BLaER1 (cell line): ENCODE measurements around the gene REPIN1.

Experiments used
- H3K27ac ChIP-seq: shearing (Covaris generic); formaldehyde crosslinking; 2 replicates; pipeline ENCODE4 v1.8.1; 2022
- H3K27me3 ChIP-seq: shearing (Covaris generic); formaldehyde crosslinking; 2 replicates; pipeline ENCODE4 v1.8.1; 2022
- H3K36me3 ChIP-seq: shearing (Covaris generic); formaldehyde crosslinking; 2 replicates; pipeline ENCODE4 v1.8.1; 2022
- H3K4me1 ChIP-seq: shearing (Covaris generic); formaldehyde crosslinking; 2 replicates; pipeline ENCODE4 v1.8.1; 2022
- H3K4me2 ChIP-seq: shearing (Covaris generic); formaldehyde crosslinking; 2 replicates; pipeline ENCODE4 v1.8.1; 2022
- H3K4me3 ChIP-seq: shearing (Covaris generic); formaldehyde crosslinking; 2 replicates; pipeline ENCODE4 v1.8.1; 2022
- H3K9ac ChIP-seq: shearing (Covaris generic); formaldehyde crosslinking; 2 replicates; pipeline ENCODE4 v1.8.1; 2022
- H3K9me3 ChIP-seq: shearing (Covaris generic); formaldehyde crosslinking; 2 replicates; pipeline ENCODE4 v1.8.1; 2022
- H4K20me1 ChIP-seq: shearing (Covaris generic); formaldehyde crosslinking; 2 replicates; pipeline ENCODE4 v1.8.1; 2022
- Cebpa-rat ChIP-seq: shearing (Covaris generic); IDR thresholded peaks from 2 replicates; pipeline ENCODE4 v1.8.1; 2022

REPIN1 gene

GRCh38 chr7:150417239-150417638 lies 48.6 kb downstream of the REPIN1 start:
- no peak overlapping the region for H3K4me3 ChIP-seq
- H3K36me3 ChIP-seq, result peaks cover 8% of the 10 kb centered on the region
- TF ChIP-seq Cebpa-rat, result no peak
- no peak overlapping the region for H3K4me2 ChIP-seq
- no peaks in the 10 kb centered on the region for H3K9me3 ChIP-seq
- no peak overlapping the region for H3K9ac ChIP-seq
- no peaks in the 10 kb centered on the region for H3K27me3 ChIP-seq
- H3K27ac ChIP-seq, result no peak overlapping the region
- 0 out of 2 replicates have a peak, but pooled peaks cover under 1% of the 10 kb centered on the region for H4K20me1 ChIP-seq
- peaks cover 14% of the 10 kb centered on the region for H3K4me1 ChIP-seq

DNA sequence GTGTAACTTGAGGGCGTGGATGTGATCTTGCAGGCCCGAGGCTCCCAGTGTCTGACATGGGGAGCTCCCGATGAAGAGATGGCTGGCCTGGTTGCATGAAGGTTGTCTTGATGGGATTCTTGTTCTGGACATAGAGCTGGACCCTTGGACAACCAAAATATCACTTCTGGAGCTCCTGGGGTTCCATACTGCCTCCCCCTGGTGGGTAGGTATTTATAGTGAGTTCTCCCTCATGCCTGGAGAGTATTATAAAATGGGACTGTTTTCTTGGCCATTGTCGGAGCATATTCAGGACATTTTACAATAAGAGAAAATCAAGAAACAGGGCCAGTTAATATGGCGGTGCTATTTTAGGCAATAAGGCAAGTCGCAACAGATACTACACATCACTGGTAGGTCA lies 49.2 kb downstream of the REPIN1 start:
- Histone ChIP-seq H3K4me1 (peaks cover 8% of the 10 kb centered on the region; the same call in 1 of the 2 replicates), H3K4me2 (no peak overlapping the region), H3K27ac (no peak overlapping the region), H3K9ac (no peak overlapping the region), H3K9me3 (no peaks in the 10 kb centered on the region), H3K36me3 (peaks cover 1% of the 10 kb centered on the region; the same call in 1 of the 2 replicates), H3K4me3 (no peak overlapping the region), H4K20me1 (no peaks in the 10 kb centered on the region), H3K27me3 (no peaks in the 10 kb centered on the region)
- TF ChIP-seq Cebpa-rat, result no peak

- H3K4me2 ChIP-seq, result no peak overlapping the region
- H3K4me1 ChIP-seq, result peaks cover 5% of the 10 kb centered on the region; the same call in 1 of the 2 replicates
These were observed 51.6 kb downstream of the REPIN1 start for GRCh38 chr7:150420242-150420641.

DNA sequence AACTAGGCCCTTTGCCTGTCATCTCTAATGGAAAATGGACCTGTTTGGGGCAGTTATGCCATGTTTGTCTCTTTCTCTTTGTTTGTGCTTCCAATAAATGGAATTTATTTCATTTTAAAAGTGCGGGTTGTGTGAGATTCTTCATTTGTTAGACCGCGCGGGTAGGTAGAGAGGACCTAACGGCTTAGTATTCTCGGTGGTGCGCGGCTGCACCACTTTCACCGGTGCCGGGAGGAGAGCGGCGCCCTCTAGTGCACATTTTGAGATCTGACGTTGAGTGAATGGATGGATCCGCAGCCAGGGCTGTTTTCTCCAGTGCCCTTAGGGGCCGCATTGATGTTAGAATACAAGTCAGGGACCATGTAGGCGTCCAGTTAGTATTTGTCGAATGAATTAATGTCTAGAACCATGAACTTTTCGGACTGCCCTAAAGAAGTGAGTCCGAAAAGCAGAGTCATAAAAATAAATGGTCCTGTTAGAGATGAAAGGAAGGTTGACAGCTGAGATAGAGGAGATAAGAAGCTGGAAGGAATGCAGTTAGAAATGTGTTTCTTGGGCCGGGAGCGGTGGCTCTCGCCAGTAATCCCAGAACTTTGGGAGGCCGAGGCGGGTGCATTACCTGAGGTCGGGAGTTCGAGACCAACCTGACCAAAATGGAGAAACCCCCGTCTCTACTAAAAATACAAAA lies 52.5 kb downstream of the REPIN1 start:
- Histone ChIP-seq H3K36me3 (no peaks in the 10 kb centered on the region), H3K9ac (no peak overlapping the region), H3K4me1 (no peaks in the 10 kb centered on the region), H3K27me3 (no peaks in the 10 kb centered on the region), H4K20me1 (no peaks in the 10 kb centered on the region), H3K4me3 (no peak overlapping the region), H3K4me2 (no peak overlapping the region), H3K27ac (no peak overlapping the region), H3K9me3 (no peaks in the 10 kb centered on the region)
- no peak for TF ChIP-seq Cebpa-rat

More at GRCh38 chr7:150420242-150420641, 51.6 kb downstream of the REPIN1 start:
- H4K20me1 ChIP-seq, result no peaks in the 10 kb centered on the region
- H3K4me3 ChIP-seq, result no peak overlapping the region
- TF ChIP-seq Cebpa-rat, result no peak
- no peaks in the 10 kb centered on the region for H3K36me3 ChIP-seq
- no peak overlapping the region for H3K27ac ChIP-seq
- no peak overlapping the region for H3K9ac ChIP-seq
- H3K9me3 ChIP-seq, result no peaks in the 10 kb centered on the region
- H3K27me3 ChIP-seq, result no peaks in the 10 kb centered on the region

- Histone ChIP-seq H3K4me3 (no peak overlapping the region), H3K9ac (no peak overlapping the region), H3K9me3 (no peaks in the 10 kb centered on the region), H4K20me1 (no peaks in the 10 kb centered on the region), H3K36me3 (no peaks in the 10 kb centered on the region), H3K27me3 (no peaks in the 10 kb centered on the region), H3K27ac (no peak overlapping the region), H3K4me1 (peaks cover 3% of the 10 kb centered on the region), H3K4me2 (no peak overlapping the region)
- TF ChIP-seq Cebpa-rat, result no peak
These were observed 53.2 kb downstream of the REPIN1 start for GRCh38 chr7:150421831-150422230.
